Keratinocyte (primary cell): ENCODE results near the gene MATK. TPM values are rescaled to one million over a fixed set of nuclear protein-coding genes. Genes with fewer than 3 reads are reported as not detected.

ENCODE experiments used
- DNase-seq: peaks from one replicate; pipeline ENCODE4 v3.0.0-alpha.2; 2011; ENCODE audit warnings: low read depth, missing footprints, low spot score
- FAIRE-seq: peaks from 2 replicates; lab custom pipeline; 2011; peaks lifted over from hg19 to GRCh38; lab: Jason Lieb, UNC
- H2AFZ ChIP-seq: 2 replicates; pipeline ENCODE4 v1.6.0; 2012; ENCODE audit warnings: low read length, control low read depth, inconsistent platforms; ENCODE audit not compliant: control insufficient read depth
- H3K27ac ChIP-seq: 2 replicates; pipeline ENCODE4 v1.5.1; 2011; ENCODE audit warnings: low read length; ENCODE audit not compliant: control insufficient read depth, insufficient read depth
- H3K27me3 ChIP-seq: 3 replicates; pipeline ENCODE4 v1.6.0; 2011; ENCODE audit warnings: low read length; ENCODE audit not compliant: control insufficient read depth, insufficient read depth; ENCODE audit errors: extremely low read depth
- H3K36me3 ChIP-seq, 2 experiments: 2 replicates in 1 of 2; 3 replicates in 1 of 2; pipeline ENCODE4 v1.5.1; 2011; ENCODE audit warnings: low read length in 2 of 2, mild to moderate bottlenecking in 1 of 2; ENCODE audit not compliant: control insufficient read depth in 2 of 2, insufficient read depth in 2 of 2; ENCODE audit errors: extremely low read depth in 1 of 2
- H3K4me1 ChIP-seq: 3 replicates; pipeline ENCODE4 v1.5.1; 2011; ENCODE audit warnings: low read length; ENCODE audit not compliant: control insufficient read depth, insufficient read depth; ENCODE audit errors: extremely low read depth
- H3K4me2 ChIP-seq: 3 replicates; pipeline ENCODE4 v1.6.0; 2011; ENCODE audit warnings: low read depth, low read length; ENCODE audit not compliant: control insufficient read depth, insufficient read depth; ENCODE audit errors: extremely low read depth
- H3K4me3 ChIP-seq, 3 experiments: fragments of 200-600 bp in 1 of 3; sonication (generic) in 1 of 3; 2 replicates in 2 of 3; 3 replicates in 1 of 3; pipeline ENCODE4 v1.5.1; 2011 to 2016; ENCODE audit warnings: low read length in 3 of 3, mild to moderate bottlenecking in 3 of 3, control low read depth in 2 of 3, inconsistent platforms in 1 of 3, low read depth in 1 of 3, mixed read lengths in 1 of 3, mixed run types in 1 of 3, moderate library complexity in 1 of 3; ENCODE audit not compliant: control insufficient read depth in 2 of 3, insufficient read depth in 2 of 3; ENCODE audit errors: extremely low read depth in 1 of 3
- H3K79me2 ChIP-seq: 2 replicates; pipeline ENCODE4 v1.6.0; 2012; ENCODE audit warnings: low read length; ENCODE audit not compliant: control insufficient read depth, insufficient read depth
- H3K9ac ChIP-seq: 3 replicates; pipeline ENCODE4 v1.6.0; 2011; ENCODE audit warnings: low read length; ENCODE audit not compliant: control insufficient read depth, insufficient read depth; ENCODE audit errors: extremely low read depth
- H3K9me1 ChIP-seq: 3 replicates; pipeline ENCODE4 v1.6.0; 2011; ENCODE audit warnings: low read length; ENCODE audit not compliant: control insufficient read depth, insufficient read depth; ENCODE audit errors: extremely low read depth
- H3K9me3 ChIP-seq: 2 replicates; pipeline ENCODE4 v1.5.1; 2012; ENCODE audit warnings: low read depth, low read length; ENCODE audit not compliant: control insufficient read depth
- H4K20me1 ChIP-seq: 3 replicates; pipeline ENCODE4 v1.6.0; 2011; ENCODE audit warnings: low read length; ENCODE audit not compliant: control insufficient read depth, insufficient read depth; ENCODE audit errors: extremely low read depth
- CTCF ChIP-seq, 3 experiments: IDR thresholded peaks in 1 of 3; conservative IDR thresholded peaks in 1 of 3; optimal IDR thresholded peaks in 1 of 3; 2 replicates in 2 of 3; 3 replicates in 1 of 3; pipeline versions ENCODE3 to v1.5.1; 2011; ENCODE audit warnings: low read length in 3 of 3, mild to moderate bottlenecking in 3 of 3, moderate library complexity in 2 of 3, control low read depth in 1 of 3, inconsistent platforms in 1 of 3; ENCODE audit not compliant: insufficient read depth in 2 of 3; ENCODE audit errors: extremely low read depth in 1 of 3
- EZH2 ChIP-seq: IDR thresholded peaks from one replicate; pipeline ENCODE4 v1.6.1; 2012; ENCODE audit warnings: inconsistent platforms, mild to moderate bottlenecking, low read length, moderate library complexity
- dilution Hi-C: fragments of 300-500 bp; cut with MboI; formaldehyde crosslinking; loops from one replicate; pipeline ENCODE4 v1.7.0; 2020; ENCODE audit warnings: low sequenced_read_pairs; ENCODE audit not compliant: extremely low pct_ligation_motif_present
- polyA plus RNA-seq, 5 experiments: library from polyadenylated mRNA; depleted of rRNA in 3 of 5; stranded (reverse) in 3 of 5; stranded (forward) in 1 of 5; unstranded in 1 of 5; fragments of >200 nt; gene quantifications; 1 replicate in 1 of 5; 2 replicates in 3 of 5; 3 replicates in 1 of 5; pipeline versions ENCODE4 v1.2.1 to v1.2.3, GENCODE V29; 2011 to 2012; ENCODE audit warnings: missing spikeins in 2 of 5, low read depth in 1 of 5, low replicate concordance in 1 of 5

Gene MATK
- polyA plus RNA-seq, 1 donor (not counting 4 experiments of a cell fraction or from before 2014, with no cell fraction given) = 0.16 TPM

- no peak overlapping the region for H3K27ac ChIP-seq
Measured at GRCh38 chr19:3780786-3781304, 5.3 kb downstream of the MATK start.

GRCh38 chr19:3778899-3779723 lies 7.1 kb downstream of the MATK start:
- Histone ChIP-seq H3K79me2 (no peaks in the 10 kb centered on the region), H3K27me3 (peaks cover 4% of the 10 kb centered on the region), H3K9ac (no peak overlapping the region), H3K27ac (no peak overlapping the region), H3K4me3 (no peak overlapping the region), H3K9me1 (no peaks in the 10 kb centered on the region), H3K4me2 (no peak overlapping the region), H4K20me1 (no peaks in the 10 kb centered on the region), H2AFZ (no peak overlapping the region), H3K9me3 (peaks cover 6% of the 10 kb centered on the region), H3K4me1 (no peaks in the 10 kb centered on the region), H3K36me3 (no peaks in the 10 kb centered on the region)
- TF ChIP-seq EZH2 = no peak
- no peak for TF ChIP-seq CTCF (optimal IDR thresholded peaks at IDR 0.05 in 1 of 3, IDR thresholded peaks at IDR 0.05 in 1 of 3, conservative IDR thresholded peaks at IDR 0.05 in 1 of 3; ENCODE audit: extremely low read depth in 1 of 3, insufficient read depth in 2 of 3, low read length in 3 of 3)
- FAIRE-seq (no peak), DNase-seq (no peak)
- dilution Hi-C loops = no loop called here

More at GRCh38 chr19:3780786-3781304, 5.3 kb downstream of the MATK start:
- H4K20me1 ChIP-seq = no peaks in the 10 kb centered on the region
- H3K9me3 ChIP-seq = peaks cover 6% of the 10 kb centered on the region
- H3K9ac ChIP-seq = no peak overlapping the region
- peaks cover 20% of the 10 kb centered on the region for H3K27me3 ChIP-seq
- FAIRE-seq (no peak), DNase-seq (no peak)
- H3K4me2 ChIP-seq = no peak overlapping the region
- no peak overlapping the region for H3K4me3 ChIP-seq
- H3K36me3 ChIP-seq = no peaks in the 10 kb centered on the region
- H3K79me2 ChIP-seq = no peaks in the 10 kb centered on the region
- no peaks in the 10 kb centered on the region for H3K4me1 ChIP-seq
- TF ChIP-seq CTCF (optimal IDR thresholded peaks at IDR 0.05 in 1 of 3, IDR thresholded peaks at IDR 0.05 in 1 of 3, conservative IDR thresholded peaks at IDR 0.05 in 1 of 3; ENCODE audit: extremely low read depth in 1 of 3, insufficient read depth in 2 of 3, low read length in 3 of 3) (no peak), EZH2 (no peak)
- no peak overlapping the region for H2AFZ ChIP-seq
- no peaks in the 10 kb centered on the region for H3K9me1 ChIP-seq
- dilution Hi-C loops = no loop called here
